GM19099 (cell line): ENCODE data around the gene GLI1.

Experiments used
- POLR2A ChIP-seq: IDR thresholded peaks from 3 replicates; pipeline ENCODE4 v1.6.1; 2011; ENCODE audit warnings: low read depth; ENCODE audit not compliant: insufficient read length; ENCODE audit errors: extremely low read depth

GLI1 gene

DNA sequence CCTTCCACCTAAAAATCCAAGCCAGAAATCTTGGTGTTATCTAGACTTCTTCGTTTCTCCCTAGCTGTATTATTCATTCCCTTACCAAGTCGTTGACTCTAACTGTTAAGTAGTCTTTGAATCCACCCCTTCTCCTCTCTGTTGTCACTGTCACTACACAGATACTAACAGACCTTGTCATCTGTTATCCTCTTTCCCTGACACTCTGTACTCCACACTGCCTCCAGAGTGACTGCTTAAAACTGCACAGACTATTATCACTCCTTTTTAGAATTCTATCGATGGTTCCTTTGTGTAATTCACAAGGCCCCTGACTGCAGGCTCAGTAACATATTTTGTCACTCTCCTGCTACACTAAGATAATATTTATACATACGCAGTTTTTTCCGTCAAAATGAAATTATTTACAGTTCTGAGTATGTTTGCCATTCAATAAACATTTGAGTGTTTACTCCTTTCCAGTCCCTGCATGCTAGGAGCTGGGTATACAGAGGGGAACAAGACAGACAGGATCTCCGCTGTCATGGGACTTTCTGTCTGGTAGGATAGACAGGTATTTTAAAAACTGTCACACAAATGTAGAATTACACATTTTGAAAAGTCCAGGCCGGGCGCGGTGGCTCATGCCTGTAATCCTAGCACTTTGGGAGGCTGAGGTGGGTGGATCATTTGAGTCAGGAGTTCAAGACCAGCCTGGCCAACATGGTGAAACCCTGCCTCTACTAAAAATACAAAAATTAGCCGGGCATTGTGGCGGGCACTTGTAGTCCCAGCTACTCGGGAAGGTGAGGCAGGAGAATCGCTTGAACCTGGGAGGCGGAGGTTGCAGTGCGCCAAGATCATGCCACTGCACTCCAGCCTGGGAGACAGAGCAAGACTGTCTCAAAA is 32.1 kb downstream of the GLI1 start:
- no peak for TF ChIP-seq POLR2A

DNA sequence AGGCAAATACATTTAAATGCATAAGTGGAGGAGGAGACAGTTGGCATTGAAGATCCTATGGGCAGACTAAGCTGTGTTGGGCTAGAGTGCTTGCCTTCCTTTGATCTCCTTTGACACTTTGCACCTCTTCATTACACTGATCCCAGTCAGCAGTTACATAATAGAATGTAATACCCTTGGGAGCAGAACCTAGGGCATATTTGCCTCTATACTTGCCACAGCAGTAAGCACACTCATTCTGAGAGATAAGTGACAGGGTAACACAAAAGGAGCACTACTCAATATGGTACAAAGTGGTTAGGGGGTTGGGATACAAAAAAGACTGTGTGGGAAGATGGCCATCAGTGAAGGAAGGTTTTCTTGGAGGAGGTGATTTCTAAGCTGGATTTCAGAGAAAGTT is 37.2 kb downstream of the GLI1 start:
- no peak for TF ChIP-seq POLR2A

DNA sequence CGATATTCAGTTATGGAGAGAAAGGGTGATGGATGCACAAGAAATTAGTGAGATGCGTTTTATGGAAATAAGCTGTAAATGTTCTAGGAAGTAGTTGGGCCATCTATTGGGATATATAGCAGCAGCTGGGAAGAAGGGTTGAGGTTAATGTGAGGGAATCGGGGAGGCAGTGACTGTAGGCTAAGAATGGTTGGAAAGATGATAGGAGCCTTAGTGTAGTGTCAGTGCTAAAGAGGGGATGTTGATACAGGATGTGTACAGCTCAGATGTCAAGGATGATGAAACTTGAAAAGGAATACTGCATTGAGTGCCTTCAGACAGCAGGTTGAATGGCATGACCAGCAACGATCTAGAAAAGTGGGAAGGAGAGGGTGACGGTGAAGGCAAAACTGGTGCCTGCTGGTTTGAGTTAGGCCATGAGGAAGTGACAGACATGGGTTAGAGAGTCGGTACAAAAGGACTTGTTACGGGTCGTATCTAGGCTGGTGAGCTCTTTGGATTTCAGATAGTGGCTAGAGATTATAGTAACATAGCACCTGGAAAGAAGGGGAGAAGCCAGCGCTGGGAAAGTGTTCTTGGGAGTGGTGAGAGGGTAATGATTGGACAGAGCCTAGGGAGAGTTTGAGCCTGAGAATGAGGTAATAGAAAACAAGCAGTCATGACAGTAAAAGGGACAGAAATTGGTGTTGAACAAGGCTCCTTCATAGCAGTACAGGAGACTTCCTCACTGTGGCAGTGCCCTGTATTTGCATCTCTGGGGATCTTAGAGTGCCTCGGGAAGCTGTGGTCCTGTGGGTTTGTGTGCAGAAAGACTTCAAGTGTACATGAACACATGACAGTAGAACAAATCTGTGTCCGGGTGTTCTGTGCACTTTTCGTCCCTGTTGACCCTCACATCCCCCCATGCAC is 37.9 kb downstream of the GLI1 start:
- TF ChIP-seq POLR2A: no peak

DNA sequence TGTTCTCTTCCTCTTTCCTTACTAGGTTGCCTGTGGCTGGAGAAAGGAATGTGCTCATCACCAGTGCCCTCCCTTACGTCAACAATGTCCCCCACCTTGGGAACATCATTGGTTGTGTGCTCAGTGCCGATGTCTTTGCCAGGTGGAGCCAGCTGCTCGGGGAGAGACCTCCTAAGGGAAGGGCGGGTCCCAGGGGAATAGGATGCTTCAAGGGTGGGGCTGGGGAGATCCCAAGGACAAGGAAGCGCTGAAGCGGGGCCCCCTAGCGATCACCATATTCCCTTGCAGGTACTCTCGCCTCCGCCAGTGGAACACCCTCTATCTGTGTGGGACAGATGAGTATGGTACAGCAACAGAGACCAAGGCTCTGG is 38.5 kb downstream of the GLI1 start:
- no peak for TF ChIP-seq POLR2A

DNA sequence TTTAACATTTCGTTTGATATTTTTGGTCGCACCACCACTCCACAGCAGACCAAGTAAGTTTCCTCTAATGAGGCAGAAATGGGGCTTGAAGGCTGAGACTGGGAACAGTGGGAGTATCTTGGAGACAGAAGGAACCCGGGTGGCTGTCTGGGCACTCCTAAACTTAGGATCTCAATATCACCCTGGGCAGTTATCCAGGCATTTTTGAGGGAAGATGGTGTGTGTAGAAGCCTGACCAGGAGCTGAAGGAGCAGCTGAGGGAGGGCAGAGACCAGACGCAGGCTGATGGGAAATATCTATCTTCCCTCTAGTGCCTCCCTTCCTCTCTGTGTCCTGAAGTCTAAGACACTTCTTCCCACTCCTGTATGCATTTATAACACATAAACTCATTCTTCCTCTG is 39.0 kb downstream of the GLI1 start:
- no peak for TF ChIP-seq POLR2A

DNA sequence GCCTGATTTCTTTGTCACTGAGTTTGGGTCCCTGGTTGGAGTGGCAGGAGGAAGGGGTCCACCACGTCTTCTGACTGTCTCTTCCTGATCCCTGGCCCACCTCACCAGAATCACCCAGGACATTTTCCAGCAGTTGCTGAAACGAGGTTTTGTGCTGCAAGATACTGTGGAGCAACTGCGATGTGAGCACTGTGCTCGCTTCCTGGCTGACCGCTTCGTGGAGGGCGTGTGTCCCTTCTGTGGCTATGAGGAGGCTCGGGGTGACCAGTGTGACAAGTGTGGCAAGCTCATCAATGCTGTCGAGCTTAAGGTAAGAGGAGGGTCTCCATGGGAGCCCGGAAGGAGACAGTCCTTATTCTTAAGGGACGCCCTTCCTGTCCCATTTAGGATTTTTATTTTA is 40.6 kb downstream of the GLI1 start:
- no peak for TF ChIP-seq POLR2A

DNA sequence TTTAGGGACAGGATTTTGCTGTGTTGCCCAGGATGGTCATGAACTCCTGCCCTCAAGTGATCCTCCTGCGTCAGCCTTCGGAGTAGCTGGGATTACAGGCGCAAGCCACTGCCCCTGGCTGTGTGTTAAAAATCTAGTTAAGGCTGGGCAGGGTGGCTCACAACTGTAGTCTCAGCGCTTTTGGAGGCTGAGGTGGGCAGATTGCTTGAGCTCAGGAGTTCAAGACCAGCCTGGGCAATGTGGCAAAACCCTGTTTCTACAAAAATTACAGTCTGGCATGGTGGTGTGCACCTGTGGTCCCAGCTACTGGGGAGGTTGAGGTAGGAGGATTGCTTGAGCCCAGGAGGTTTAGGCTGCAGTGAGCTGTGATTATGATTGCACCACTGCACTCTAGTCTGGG is 51.6 kb downstream of the GLI1 start:
- TF ChIP-seq POLR2A: no peak

DNA sequence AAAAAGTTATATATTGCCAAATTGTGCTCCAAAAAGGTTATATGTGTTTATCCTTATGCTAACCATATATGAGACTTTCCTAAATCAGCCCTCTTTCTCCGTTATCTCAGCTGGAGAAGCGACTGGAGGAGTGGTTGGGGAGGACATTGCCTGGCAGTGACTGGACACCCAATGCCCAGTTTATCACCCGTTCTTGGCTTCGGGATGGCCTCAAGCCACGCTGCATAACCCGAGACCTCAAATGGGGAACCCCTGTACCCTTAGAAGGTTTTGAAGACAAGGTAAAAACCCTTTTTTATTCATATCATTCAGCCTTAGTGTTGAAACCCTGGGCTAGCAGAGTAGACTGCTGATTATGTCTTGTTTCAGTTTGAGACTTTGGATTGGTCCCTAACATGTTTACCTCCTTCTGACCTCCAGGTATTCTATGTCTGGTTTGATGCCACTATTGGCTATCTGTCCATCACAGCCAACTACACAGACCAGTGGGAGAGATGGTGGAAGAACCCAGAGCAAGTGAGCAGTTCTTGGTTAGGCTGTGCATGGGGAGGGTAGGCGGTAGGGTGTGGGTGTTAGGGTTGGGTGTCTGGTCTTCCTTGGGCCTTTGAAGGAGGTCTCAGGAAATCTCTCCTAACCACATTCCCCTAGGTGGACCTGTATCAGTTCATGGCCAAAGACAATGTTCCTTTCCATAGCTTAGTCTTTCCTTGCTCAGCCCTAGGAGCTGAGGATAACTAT is 52.2 kb downstream of the GLI1 start:
- no peak for TF ChIP-seq POLR2A

DNA sequence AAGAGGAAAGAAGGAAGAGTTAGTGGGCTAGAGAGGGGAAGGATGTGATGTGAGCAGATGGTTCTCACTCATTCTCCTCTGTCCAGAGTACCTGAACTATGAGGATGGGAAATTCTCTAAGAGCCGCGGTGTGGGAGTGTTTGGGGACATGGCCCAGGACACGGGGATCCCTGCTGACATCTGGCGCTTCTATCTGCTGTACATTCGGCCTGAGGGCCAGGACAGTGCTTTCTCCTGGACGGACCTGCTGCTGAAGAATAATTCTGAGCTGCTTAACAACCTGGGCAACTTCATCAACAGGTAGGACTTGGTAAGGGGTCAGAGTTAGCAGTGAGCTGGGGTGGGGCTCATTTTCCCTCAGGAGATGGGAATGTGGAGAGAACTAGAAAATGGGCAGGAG is 53.1 kb downstream of the GLI1 start:
- peak; percentile 18 for TF ChIP-seq POLR2A

DNA sequence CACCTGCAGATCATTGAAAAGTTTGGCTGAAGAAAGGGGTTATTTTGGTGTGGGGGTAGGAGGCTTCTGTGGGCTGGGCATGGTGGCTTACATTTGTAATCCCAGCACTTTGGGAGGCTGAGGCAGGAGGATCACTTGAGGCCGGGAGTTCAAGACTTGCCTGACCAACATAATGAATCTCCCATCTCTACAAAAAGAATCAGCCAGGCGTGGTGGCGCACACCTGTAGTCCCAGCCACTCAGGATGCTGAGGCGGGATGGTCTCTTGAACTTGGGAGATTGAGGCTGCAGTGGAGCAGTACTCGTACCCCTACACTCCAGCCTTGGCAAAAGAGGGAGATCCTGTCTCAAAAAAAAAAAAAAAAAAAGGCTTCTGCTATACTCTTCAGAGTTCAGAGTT is 53.7 kb downstream of the GLI1 start:
- TF ChIP-seq POLR2A: no peak

DNA sequence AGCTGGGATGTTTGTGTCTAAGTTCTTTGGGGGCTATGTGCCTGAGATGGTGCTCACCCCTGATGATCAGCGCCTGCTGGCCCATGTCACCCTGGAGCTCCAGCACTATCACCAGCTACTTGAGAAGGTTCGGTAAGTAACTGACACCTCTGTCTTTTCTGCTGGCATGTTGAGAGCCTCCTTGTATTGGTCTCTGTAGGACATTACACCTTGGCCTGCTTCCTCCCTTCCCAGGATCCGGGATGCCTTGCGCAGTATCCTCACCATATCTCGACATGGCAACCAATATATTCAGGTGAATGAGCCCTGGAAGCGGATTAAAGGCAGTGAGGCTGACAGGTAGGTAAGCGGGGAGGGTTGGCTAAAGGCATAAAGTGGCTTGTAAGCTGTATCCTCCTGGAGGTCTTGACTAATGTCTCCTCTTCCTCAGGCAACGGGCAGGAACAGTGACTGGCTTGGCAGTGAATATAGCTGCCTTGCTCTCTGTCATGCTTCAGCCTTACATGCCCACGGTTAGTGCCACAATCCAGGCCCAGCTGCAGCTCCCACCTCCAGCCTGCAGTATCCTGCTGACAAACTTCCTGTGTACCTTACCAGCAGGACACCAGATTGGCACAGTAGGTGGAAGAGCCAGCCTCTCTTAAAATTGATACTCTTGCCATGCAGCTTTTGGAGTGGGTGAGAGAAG is 55.3 kb downstream of the GLI1 start:
- TF ChIP-seq POLR2A: peak; percentile 7

DNA sequence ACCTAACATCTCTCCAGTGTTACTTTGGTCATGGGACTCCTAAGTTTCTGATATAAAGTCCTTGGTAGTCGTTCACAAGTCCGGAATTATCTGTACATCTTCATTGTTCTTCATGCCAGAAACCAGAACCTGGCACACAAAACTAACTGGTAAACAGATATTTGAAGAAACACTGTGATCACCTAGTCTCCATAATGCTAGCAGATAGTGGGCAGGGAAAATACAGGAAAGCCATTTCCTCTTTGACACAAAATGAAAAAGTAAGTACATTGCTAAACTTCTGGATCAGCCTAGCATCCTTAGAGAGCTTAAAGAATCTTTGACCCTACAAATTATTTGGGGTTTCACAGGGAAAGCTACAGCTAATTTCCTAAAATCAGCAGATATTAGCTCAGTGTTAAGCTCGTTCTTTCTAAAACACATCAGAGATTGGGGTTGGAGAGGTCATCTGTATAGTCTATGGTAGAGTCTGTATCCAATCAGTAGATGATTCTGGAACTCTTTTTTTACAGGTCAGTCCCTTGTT is 55.9 kb downstream of the GLI1 start:
- no peak for TF ChIP-seq POLR2A

DNA sequence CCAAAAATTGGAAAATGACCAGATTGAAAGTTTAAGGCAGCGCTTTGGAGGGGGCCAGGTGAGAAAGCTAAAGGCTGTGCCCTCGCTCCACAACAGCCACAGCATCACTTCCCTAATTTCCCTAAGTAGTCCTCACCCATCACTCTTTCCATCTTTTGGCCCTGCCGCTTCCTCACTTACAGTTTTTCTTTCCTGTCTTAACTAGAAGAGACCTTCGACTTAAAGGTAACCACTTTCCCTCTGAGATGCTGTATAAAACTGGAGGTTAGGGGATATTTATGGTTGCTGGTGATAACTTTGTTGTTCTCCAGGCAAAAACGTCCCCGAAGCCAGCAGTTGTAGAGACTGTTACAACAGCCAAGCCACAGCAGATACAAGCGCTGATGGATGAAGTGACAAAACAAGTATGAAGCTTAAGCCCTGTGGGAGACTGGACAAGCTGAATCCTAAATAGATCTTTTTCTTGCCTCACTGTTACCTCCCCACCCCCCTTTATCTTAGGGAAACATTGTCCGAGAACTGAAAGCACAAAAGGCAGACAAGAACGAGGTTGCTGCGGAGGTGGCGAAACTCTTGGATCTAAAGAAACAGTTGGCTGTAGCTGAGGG is 56.5 kb downstream of the GLI1 start:
- no peak for TF ChIP-seq POLR2A

DNA sequence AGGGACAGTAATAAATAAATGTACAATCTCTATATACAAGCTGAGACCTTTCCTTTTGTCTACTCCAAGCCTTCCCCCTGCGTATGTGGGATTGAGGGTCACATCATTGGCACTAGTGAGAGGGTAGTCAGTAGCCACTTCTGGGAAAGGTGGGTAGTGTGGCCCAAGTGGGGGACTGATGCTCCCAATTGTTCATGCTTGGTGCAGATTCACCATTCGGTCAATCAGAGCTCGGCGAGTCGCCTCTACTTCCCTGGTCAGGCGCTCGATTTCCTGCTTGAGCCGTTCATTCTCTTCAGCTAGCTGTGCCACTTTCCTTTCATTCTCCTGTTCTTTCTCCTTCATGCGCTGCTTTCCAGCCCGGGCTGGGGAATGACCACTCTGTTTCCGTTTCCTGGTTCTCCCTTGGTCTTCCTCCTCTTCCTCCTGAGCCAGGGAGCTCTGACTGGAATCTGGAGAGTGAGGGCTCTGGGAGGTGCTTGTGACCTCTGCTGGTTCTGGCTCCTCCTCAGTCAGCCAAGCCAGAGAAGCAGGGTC is 57.1 kb downstream of the GLI1 start:
- no peak for TF ChIP-seq POLR2A

DNA sequence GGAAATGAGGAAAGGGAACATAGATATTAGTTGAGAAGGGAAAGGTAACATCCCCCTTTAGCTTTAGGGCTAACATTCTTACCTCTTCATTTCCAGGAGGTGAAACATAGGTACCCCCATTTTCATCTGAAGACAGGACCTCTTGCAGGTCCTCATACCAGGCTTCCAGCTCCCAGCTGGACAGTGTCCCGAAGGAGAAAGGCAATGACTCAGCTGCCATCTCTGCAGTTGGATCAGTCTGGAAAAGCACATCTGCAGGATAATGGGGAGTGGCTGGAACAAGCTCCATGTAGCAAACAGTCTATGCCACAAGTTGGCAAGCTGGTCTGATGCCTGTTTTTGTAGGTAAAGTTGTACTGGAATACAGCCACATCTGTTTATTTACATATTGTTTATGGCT is 57.6 kb downstream of the GLI1 start:
- TF ChIP-seq POLR2A: no peak
